HepG2 (cell line): ENCODE measurements around the gene TMBIM1. TPM values are rescaled to one million over a fixed set of nuclear protein-coding genes. Genes with fewer than 3 reads are reported as not detected.
A peak's percentile ranks its signal among the peaks of the same experiment; 100 is the strongest.

Experiments used
- ATRX ChIP-seq: sonication (generic); formaldehyde crosslinking; IDR thresholded peaks from 2 replicates; pipeline ENCODE4 v1.4.0; 2020; ENCODE audit warnings: missing genetic modification reagents, borderline replicate concordance
- CBFB ChIP-seq: sonication (generic); formaldehyde crosslinking; IDR thresholded peaks from 2 replicates; pipeline ENCODE4 v1.4.0; 2020; ENCODE audit warnings: missing genetic modification reagents
- FOXO4 ChIP-seq: sonication (generic); formaldehyde crosslinking; conservative IDR thresholded peaks from 2 replicates; pipeline ENCODE4 v1.8.1; 2023; ENCODE audit warnings: missing genetic modification reagents
- HBP1 ChIP-seq: IDR thresholded peaks from 2 replicates; pipeline ENCODE4 v1.6.1; 2016; ENCODE audit warnings: low read depth, control low read depth
- HMGXB3 ChIP-seq: sonication (generic); formaldehyde crosslinking; IDR thresholded peaks from 2 replicates; pipeline ENCODE4 v1.4.0; 2020; ENCODE audit warnings: missing genetic modification reagents, borderline replicate concordance
- HOXA5 ChIP-seq: sonication (generic); formaldehyde crosslinking; IDR thresholded peaks from 2 replicates; pipeline ENCODE4 v1.4.0; 2020; ENCODE audit warnings: missing genetic modification reagents
- NFIB ChIP-seq: sonication (generic); formaldehyde crosslinking; IDR thresholded peaks from 2 replicates; pipeline ENCODE4 v1.9.0; 2021; ENCODE audit warnings: missing genetic modification reagents, mild to moderate bottlenecking, borderline replicate concordance
- RERE ChIP-seq: IDR thresholded peaks from 2 replicates; pipeline ENCODE4 v1.6.1; 2016; ENCODE audit warnings: low read depth, missing genetic modification reagents, missing compliant biosample characterization
- RFX5 ChIP-seq: IDR thresholded peaks from 2 replicates; pipeline ENCODE4 v1.6.1; 2011; ENCODE audit warnings: low read depth, low read length, improper control_type of control experiment
- SIN3A ChIP-seq: IDR thresholded peaks from 2 replicates; pipeline ENCODE4 v1.6.1; 2011; ENCODE audit warnings: low read depth, mild to moderate bottlenecking, control low read depth, low read length, borderline replicate concordance
- ZBTB14 ChIP-seq: sonication (generic); formaldehyde crosslinking; IDR thresholded peaks from 2 replicates; pipeline ENCODE4 v1.4.0; 2020; ENCODE audit warnings: missing genetic modification reagents
- ZNF598 ChIP-seq: sonication (generic); formaldehyde crosslinking; IDR thresholded peaks from 2 replicates; pipeline ENCODE4 v1.5.1; 2020; ENCODE audit warnings: mild to moderate bottlenecking, missing genetic modification reagents, borderline replicate concordance
- ZNF75D ChIP-seq: sonication (generic); formaldehyde crosslinking; IDR thresholded peaks from 2 replicates; pipeline ENCODE4 v1.8.1; 2023; ENCODE audit warnings: missing genetic modification reagents, mild to moderate bottlenecking, borderline replicate concordance
- ZSCAN31 ChIP-seq: sonication (generic); formaldehyde crosslinking; IDR thresholded peaks from 2 replicates; pipeline ENCODE4 v1.5.0; 2020; ENCODE audit warnings: low read depth, mild to moderate bottlenecking, missing genetic modification reagents
- polyA plus RNA-seq, 8 experiments: library from polyadenylated mRNA; depleted of rRNA in 3 of 8; stranded (reverse) in 7 of 8; unstranded in 1 of 8; fragments of >200 nt; fragmentation: Illumina TruSeq in 4 of 8; extraction: Trizol in 4 of 8; gene quantifications; 2 replicates each; pipeline versions ENCODE4 v1.2.1 to v1.2.3, GENCODE V29; 2011 to 2016; ENCODE audit warnings: low read depth in 4 of 8, missing spikeins in 1 of 8, mixed read lengths in 1 of 8; ENCODE audit not compliant: insufficient read depth in 1 of 8
- total RNA-seq, 5 experiments: library from RNA; depleted of rRNA; stranded (reverse); fragments of >200 nt; fragmentation: Illumina TruSeq; extraction: Trizol; gene quantifications; 2 replicates each; pipeline ENCODE4 v1.2.3, GENCODE V29; 2016; ENCODE audit warnings: low read depth in 1 of 5

Gene TMBIM1
- total and polyA plus RNA-seq, 2 of the 13 experiments (the other 11 are each of a cell fraction or from before 2014, with no cell fraction given) = 127 to 139 TPM

GRCh38 chr2:218301176-218301819 lies 9.0 kb upstream of the TMBIM1 start (continued):
- TF ChIP-seq RERE (CRISPR knock-in tag) (no peak), NFIB (CRISPR knock-in tag) (no peak), HMGXB3 (0 out of 2 replicates have a peak, but pooled peaks have one; percentile 68), SIN3A (no peak), FOXO4 (CRISPR knock-in tag) (no peak), ZNF598 (CRISPR knock-in tag) (peak; percentile 60; the same call in 1 of the 2 replicates), HOXA5 (CRISPR knock-in tag) (peak; percentile 66; the same call in 1 of the 2 replicates), RFX5 (no peak), ATRX (CRISPR knock-in tag) (no peak), HBP1 (CRISPR knock-in tag) (0 out of 2 replicates have a peak, but pooled peaks have one; percentile 43), ZSCAN31 (CRISPR knock-in tag) (0 out of 2 replicates have a peak, but pooled peaks have one; percentile 59), ZNF75D (CRISPR knock-in tag) (no peak), ZBTB14 (CRISPR knock-in tag) (no peak), CBFB (CRISPR knock-in tag) (peak; percentile 68; the same call in 1 of the 2 replicates)
